GM19099 (cell line): ENCODE measurements around the gene KRTAP20-2.

Experiments used
- POLR2A ChIP-seq: IDR thresholded peaks from 3 replicates; pipeline ENCODE4 v1.6.1; 2011; ENCODE audit warnings: low read depth; ENCODE audit not compliant: insufficient read length; ENCODE audit errors: extremely low read depth

KRTAP20-2 gene

GRCh38 chr21:30638686-30639085 lies 3.7 kb downstream of the KRTAP20-2 start:
- no peak for TF ChIP-seq POLR2A

- no peak for TF ChIP-seq POLR2A
Measured at GRCh38 chr21:30642564-30642963, 7.6 kb downstream of the KRTAP20-2 start, which contains the start of gene KRTAP20-3. KRTAP20-3 (plus strand) TSS chr21:30642864.

DNA sequence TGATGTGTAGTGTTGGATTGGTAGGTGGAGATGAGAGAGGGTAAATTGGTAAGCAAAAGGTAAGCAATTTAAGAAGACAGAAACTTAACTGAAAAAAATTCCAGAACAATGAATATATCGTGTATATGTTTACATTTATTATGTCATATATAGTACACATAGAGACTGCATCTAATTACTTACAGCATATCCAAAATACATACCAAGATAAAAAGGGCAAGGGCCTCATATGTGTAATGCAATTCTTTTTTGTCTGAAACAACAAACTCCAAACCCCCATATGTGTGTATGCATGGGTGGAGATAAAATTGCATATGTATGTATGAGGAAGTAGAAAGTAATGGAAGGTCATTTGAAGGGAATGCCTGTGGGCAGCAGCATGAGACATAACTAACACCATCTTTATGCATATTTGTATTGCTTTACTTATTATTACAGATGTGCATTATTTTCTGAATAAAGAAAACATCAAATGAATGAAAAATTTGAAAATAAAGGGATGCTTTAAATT lies 12.0 kb downstream of the KRTAP20-2 start:
- TF ChIP-seq POLR2A: no peak

DNA sequence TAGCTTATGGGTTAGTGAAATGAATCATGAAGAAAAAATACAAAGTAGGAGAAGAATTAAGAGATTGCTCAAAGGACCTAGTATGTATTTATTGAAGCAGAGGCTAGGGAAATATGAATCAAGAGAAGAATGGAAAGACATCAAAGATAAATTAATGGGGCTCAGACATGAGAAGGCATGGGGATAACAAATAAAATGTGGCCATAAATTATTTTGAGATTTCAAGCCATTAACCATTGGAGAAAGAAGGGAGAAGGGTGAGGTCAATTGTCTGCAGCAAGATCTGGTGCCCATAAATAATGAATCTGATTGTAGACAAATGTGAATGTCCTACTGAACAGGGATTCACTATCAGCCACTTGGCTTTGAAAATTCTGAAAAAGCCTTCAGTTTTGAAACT lies 17.9 kb downstream of the KRTAP20-2 start:
- no peak for TF ChIP-seq POLR2A

GRCh38 chr21:30668776-30669175 lies 33.8 kb downstream of the KRTAP20-2 start:
- no peak for TF ChIP-seq POLR2A

GRCh38 chr21:30672985-30673650 lies 38.1 kb downstream of the KRTAP20-2 start:
- no peak for TF ChIP-seq POLR2A

DNA sequence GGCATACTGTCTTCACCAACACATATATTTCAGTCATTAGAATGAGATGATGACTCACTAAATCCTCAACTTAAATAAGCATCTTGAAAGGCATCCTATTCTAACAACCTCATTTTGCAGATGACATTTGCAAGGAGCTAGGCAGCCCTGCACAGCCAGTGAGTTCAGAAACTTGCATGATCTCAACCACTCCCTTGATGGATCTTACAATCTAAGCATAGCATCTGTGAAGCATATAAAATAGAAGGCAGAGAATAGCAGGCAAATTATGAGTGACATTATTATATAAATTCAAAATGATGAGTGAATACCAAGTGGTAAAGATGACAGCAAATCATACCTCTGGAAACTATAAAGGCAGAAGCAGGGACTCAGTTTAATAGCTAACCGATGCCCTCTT lies 39.3 kb downstream of the KRTAP20-2 start:
- no peak for TF ChIP-seq POLR2A

- TF ChIP-seq POLR2A: no peak
Measured at GRCh38 chr21:30676737-30677136, 41.7 kb downstream of the KRTAP20-2 start.

DNA sequence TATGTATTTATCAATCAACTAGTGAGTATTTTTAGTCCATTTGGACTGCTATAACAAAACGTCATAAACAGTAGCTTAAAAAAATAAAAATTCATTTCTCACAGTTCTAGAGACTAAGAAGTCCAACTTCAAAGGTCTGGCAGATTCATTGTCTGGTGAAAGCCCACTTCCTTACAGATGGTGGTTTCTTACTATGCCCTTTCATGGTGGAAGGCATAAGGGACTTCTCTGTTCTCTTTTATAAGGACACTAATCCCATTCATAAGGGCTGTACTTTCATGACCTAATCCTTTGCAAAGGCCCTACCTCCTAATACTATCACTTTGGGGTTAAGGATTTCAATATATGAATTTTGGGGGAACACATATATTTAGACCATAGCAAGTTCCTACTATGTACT lies 45.6 kb downstream of the KRTAP20-2 start:
- TF ChIP-seq POLR2A: no peak

DNA sequence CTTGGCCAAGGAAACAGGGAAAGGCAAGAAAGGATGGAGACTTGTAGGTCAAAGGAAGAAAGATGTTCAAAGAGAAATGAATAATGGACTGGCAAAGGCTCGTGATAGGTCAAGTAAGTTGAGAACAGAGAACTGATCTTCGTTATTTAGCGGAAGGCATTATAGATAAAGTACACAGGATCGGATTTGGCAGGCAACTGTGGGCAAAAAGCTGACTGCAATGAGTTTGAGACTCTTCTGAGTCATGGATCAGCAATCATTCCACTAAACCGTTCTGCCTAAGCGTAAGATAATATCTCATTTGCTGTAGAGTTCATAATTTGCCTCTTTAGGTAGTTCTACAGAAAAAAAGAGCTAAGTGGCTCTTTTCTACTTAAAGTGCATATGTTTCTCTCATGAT lies 49.5 kb downstream of the KRTAP20-2 start:
- no peak for TF ChIP-seq POLR2A
